Panc1 (cell line): ENCODE measurements around the gene GMEB2. TPM values are rescaled to one million over a fixed set of nuclear protein-coding genes. Genes with fewer than 3 reads are reported as not detected.

Experiments used
- ATAC-seq: fragments of 200-7000 bp; cut with Tn5 transposase; 2 replicates; pipeline ENCODE4 v1.9.1; 2020; ENCODE audit warnings: mild to moderate bottlenecking, moderate library complexity
- BruUV-seq: library from RNA; stranded (reverse); fragments of 400-500 nt; replicated peaks from 2 replicates; lab custom pipeline; 2021; lab: Mats Ljungman, UMichigan
- CTCF ChIA-PET: fragments of 300-600 bp; sonication (Branson Sonifier 250); formaldehyde crosslinking; loops from one replicate; lab custom pipeline; 2022; ENCODE audit warnings: antibody characterized with exemption; lab: Charles Lee
- POLR2A ChIA-PET: fragments of 300-600 bp; sonication (Branson Sonifier 250); formaldehyde crosslinking; loops from one replicate; lab custom pipeline; 2022; ENCODE audit warnings: antibody characterized with exemption; lab: Charles Lee
- DNase-seq: peaks from one replicate; pipeline ENCODE4 v3.0.0-alpha.2; 2010; ENCODE audit warnings: low read depth, low spot score
- H3K27ac ChIP-seq: 2 replicates; pipeline ENCODE4 v1.5.1; 2011; ENCODE audit warnings: mild to moderate bottlenecking, low read length, inconsistent platforms
- H3K27me3 ChIP-seq: fragments of 200-500 bp; sonication (Bioruptor generic); 2 replicates; pipeline ENCODE4 v1.6.0; 2014; ENCODE audit warnings: low read length, inconsistent platforms; ENCODE audit not compliant: control insufficient read depth, insufficient read depth
- H3K36me3 ChIP-seq: fragments of 200-500 bp; sonication (Bioruptor generic); 2 replicates; pipeline ENCODE4 v1.5.1; 2014; ENCODE audit warnings: inconsistent platforms, mild to moderate bottlenecking, low read length, moderate library complexity; ENCODE audit not compliant: control insufficient read depth, insufficient read depth
- H3K4me1 ChIP-seq: 2 replicates; pipeline ENCODE4 v1.5.1; 2011; ENCODE audit warnings: inconsistent platforms, mild to moderate bottlenecking, low read length, moderate library complexity; ENCODE audit not compliant: control insufficient read depth, insufficient read depth
- H3K4me3 ChIP-seq, 2 experiments: 2 replicates each; pipeline ENCODE4 v1.5.1; 2011 to 2012; ENCODE audit warnings: low read depth in 2 of 2, low read length in 2 of 2, mild to moderate bottlenecking in 2 of 2, inconsistent platforms in 1 of 2, moderate library complexity in 1 of 2
- H3K9me3 ChIP-seq: fragments of 200-500 bp; sonication (Bioruptor generic); 2 replicates; pipeline ENCODE4 v1.5.1; 2014; ENCODE audit warnings: low read depth, mild to moderate bottlenecking, inconsistent platforms, low read length, moderate library complexity; ENCODE audit not compliant: control insufficient read depth, insufficient read depth
- CTCF ChIP-seq: fragments of 450-650 bp; IDR thresholded peaks from 2 replicates; pipeline ENCODE4 v1.5.1; 2017; ENCODE audit warnings: mild to moderate bottlenecking
- POLR2AphosphoS5 ChIP-seq: IDR thresholded peaks from 2 replicates; pipeline ENCODE4 v1.6.1; 2012; ENCODE audit warnings: mild to moderate bottlenecking, low read depth, low read length, moderate library complexity
- REST ChIP-seq, 2 experiments: IDR thresholded peaks; 2 replicates each; pipeline ENCODE4 v1.6.1; 2011 to 2012; ENCODE audit warnings: low read depth in 2 of 2, control low read depth in 1 of 2, low read length in 1 of 2, mild to moderate bottlenecking in 1 of 2, moderate library complexity in 1 of 2; ENCODE audit not compliant: insufficient read depth in 1 of 2
- SIN3A ChIP-seq: IDR thresholded peaks from 2 replicates; pipeline ENCODE4 v1.6.1; 2012; ENCODE audit warnings: low read depth, mild to moderate bottlenecking, low read length, moderate library complexity, borderline replicate concordance; ENCODE audit not compliant: insufficient read depth
- TCF7L2 ChIP-seq: IDR thresholded peaks from 2 replicates; pipeline ENCODE4 v1.6.1; 2011; ENCODE audit warnings: mild to moderate bottlenecking, low read depth, low read length, inconsistent platforms
- in situ Hi-C: cut with HindIII; loops from 2 replicates; pipeline ENCODE4 v1.10.0; 2016; ENCODE audit warnings: low sequenced_read_pairs, low pct_unique_long_range_greater_than_20kb
- intact Hi-C: fragments of 100-400 bp; cut with micrococcal nuclease; formaldehyde crosslinking; loops from one replicate; pipeline ENCODE4 v1.10.0; 2022; ENCODE audit not compliant: unreplicated experiment
- total RNA-seq: library from RNA; stranded (reverse); gene quantifications from one replicate; pipeline ENCODE4 v1.2.1, GENCODE V29; 2021; ENCODE audit not compliant: unreplicated experiment

Gene GMEB2
- total RNA-seq, 1 experiment from 2014 or later, result 13.1 TPM

- Histone ChIP-seq H3K27ac (no peak overlapping the region), H3K27me3 (no peaks in the 10 kb centered on the region), H3K4me1 (peaks cover 8% of the 10 kb centered on the region), H3K9me3 (no peaks in the 10 kb centered on the region), H3K4me3 (no peak overlapping the region), H3K36me3 (no peaks in the 10 kb centered on the region)
- ChIA-PET POLR2A (interaction anchor here (0.6 kb wide), 1 partner anchor 42 kb away, joined by 4 read pairs; no protein-coding TSS in a partner anchor), CTCF (interaction anchor here (0.6 kb wide), 1 partner anchor 90 kb away, joined by 4 read pairs; no protein-coding TSS in a partner anchor)
- in situ Hi-C loops, result no loop called here
- BruUV-seq, result no TSS peak
- ATAC-seq, result no peak
- intact Hi-C loops, result no loop called here
- no peak for DNase-seq
- TF ChIP-seq POLR2AphosphoS5 (no peak), CTCF (no peak), TCF7L2 (no peak), SIN3A (no peak), REST (IDR thresholded peaks at IDR 0.05; ENCODE audit: insufficient read depth in 1 of 2, low read depth in 2 of 2, low read length in 1 of 2) (no peak)
Observed at GRCh38 chr20:63542031-63542559, 84.8 kb downstream of the GMEB2 start.

- TF ChIP-seq SIN3A (no peak), REST (IDR thresholded peaks at IDR 0.05; ENCODE audit: insufficient read depth in 1 of 2, low read depth in 2 of 2, low read length in 1 of 2) (no peak), CTCF (no peak), TCF7L2 (no peak), POLR2AphosphoS5 (no peak)
- ATAC-seq (no peak), DNase-seq (no peak)
- Histone ChIP-seq H3K27ac (no peak overlapping the region), H3K4me3 (no peak overlapping the region), H3K4me1 (peaks cover 15% of the 10 kb centered on the region), H3K36me3 (no peaks in the 10 kb centered on the region), H3K9me3 (no peaks in the 10 kb centered on the region), H3K27me3 (no peaks in the 10 kb centered on the region)
- CTCF ChIA-PET, result interaction anchor here (0.6 kb wide), 1 partner anchor 89 kb away, joined by 4 read pairs; no protein-coding TSS in a partner anchor
- in situ Hi-C loops (no loop called here), intact Hi-C loops (no loop called here)
- BruUV-seq, result no TSS peak
- POLR2A ChIA-PET, result no interaction called here
Observed at GRCh38 chr20:63541371-63541770, 85.5 kb downstream of the GMEB2 start.
